Measurements from ENCODE around the gene NCK2. TPM values are rescaled to one million over a fixed set of nuclear protein-coding genes. Genes with fewer than 3 reads are reported as not detected.

The NCK2 gene
- total RNA-seq, 2 experiments from 2014 or later = 51.6 to 54.1 TPM

DNA sequence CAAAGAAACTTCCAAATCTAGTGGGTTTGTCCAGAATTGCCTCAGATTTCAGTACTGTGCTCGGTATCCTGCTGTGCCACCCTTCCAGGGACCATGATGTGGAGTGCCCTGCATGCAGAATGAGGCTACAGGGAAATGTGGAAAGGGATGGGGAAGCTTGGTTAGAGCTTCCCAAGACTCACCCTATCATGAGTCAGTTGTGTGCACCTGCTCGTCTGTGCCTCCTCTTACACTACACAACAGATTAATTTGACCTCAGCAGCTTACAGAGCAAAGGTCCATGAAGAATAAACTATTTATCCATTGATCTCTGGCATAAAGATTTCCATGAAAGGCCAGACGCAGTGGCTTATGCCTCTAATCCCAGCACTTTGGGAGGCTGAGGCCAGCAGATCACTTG, 21.3 kb upstream of the NCK2 start:
- H3K4me3 Mint-ChIP-seq = no peak overlapping the region
- H3K27me3 Mint-ChIP-seq = peaks cover 2% of the 10 kb centered on the region
- H3K36me3 Mint-ChIP-seq = peaks cover 14% of the 10 kb centered on the region
- ATAC-seq (no peak), DNase-seq (no peak)
- CTCF ChIA-PET = no interaction called here
- peaks cover 20% of the 10 kb centered on the region for H3K4me1 Mint-ChIP-seq
- no peak overlapping the region for H3K27ac Mint-ChIP-seq
- H3K9me3 Mint-ChIP-seq (ENCODE audit: low read depth) = peaks cover 2% of the 10 kb centered on the region

DNA sequence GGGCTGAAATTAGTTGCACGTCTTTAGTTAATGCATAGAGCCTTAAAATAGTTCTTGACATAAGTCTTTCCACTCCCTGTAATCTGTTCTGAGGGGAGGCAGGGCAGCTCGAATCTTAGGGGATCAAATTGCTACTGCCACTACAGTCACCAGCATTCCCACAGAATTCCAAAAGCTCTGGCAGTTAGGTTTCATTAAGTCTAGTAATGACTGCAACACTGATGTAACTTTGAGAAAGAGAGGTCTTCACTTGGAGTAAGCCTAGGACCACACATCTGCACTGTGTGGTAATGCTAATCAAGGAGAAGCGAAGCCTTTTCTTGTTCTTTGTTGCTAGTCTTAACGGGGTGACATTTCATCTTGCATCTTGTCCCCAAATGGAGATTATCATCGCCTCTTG, 19.3 kb upstream of the NCK2 start:
- no peak overlapping the region for H3K4me3 Mint-ChIP-seq
- H3K9me3 Mint-ChIP-seq (ENCODE audit: low read depth) = peaks cover 2% of the 10 kb centered on the region
- CTCF ChIA-PET = interaction anchor here (1.4 to 1.6 kb wide), 2 partner anchors 9 to 13 kb away, joined by 3 to 5 read pairs; no protein-coding TSS in a partner anchor
- peaks cover 20% of the 10 kb centered on the region for H3K4me1 Mint-ChIP-seq
- H3K36me3 Mint-ChIP-seq = peaks cover 14% of the 10 kb centered on the region
- ATAC-seq = no peak
- no peak overlapping the region for H3K27ac Mint-ChIP-seq
- no peak for DNase-seq
- H3K27me3 Mint-ChIP-seq = no peaks in the 10 kb centered on the region

DNA sequence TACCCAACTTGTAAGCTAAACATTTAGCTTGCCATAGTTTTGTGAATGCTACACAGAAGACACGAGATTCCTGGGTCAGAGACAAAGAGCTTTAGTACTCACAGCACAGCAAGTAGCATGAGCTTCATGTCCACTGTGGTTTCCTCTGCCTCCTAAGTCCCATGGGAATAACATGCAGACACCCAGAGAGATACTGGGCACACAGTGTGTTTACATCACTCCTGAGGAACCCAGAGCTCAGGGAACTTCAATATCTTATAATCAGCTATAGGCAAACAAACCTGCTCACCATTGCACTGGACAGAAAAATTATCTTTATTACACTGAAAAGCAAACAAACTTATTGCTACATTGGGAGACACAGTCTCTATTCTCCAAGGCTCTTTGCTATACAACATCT, 14.5 kb upstream of the NCK2 start:
- no peak overlapping the region for H3K27ac Mint-ChIP-seq
- no peak for ATAC-seq
- no peaks in the 10 kb centered on the region for H3K27me3 Mint-ChIP-seq
- no peak overlapping the region for H3K4me3 Mint-ChIP-seq
- peaks cover 23% of the 10 kb centered on the region for H3K4me1 Mint-ChIP-seq
- DNase-seq = no peak
- H3K9me3 Mint-ChIP-seq (ENCODE audit: low read depth) = peaks cover 2% of the 10 kb centered on the region
- CTCF ChIA-PET = no interaction called here
- H3K36me3 Mint-ChIP-seq = peaks cover 10% of the 10 kb centered on the region

DNA sequence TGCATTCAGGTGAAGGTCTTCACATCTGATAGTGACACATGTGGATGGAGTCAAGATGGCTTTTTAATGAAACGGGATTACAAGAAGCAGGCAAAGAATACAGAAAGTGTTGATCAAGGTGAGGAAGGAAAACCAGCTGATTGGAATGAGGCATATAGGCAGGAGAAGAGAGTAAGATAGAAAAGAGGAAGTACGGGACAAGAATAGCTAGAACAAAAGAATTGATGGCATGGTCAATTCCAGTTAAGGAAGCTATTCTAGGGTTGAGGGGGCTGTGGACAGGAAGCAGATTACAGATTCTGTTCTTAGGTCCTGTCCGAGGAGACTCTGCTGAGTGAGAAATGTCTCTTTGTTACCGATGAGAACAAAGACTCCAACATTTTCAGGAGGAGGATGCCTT, 13.2 kb upstream of the NCK2 start:
- H3K27me3 Mint-ChIP-seq = no peaks in the 10 kb centered on the region
- CTCF ChIA-PET = interaction anchor here (1.1 to 1.8 kb wide), 2 partner anchors 12 to 155 kb away, joined by 4 read pairs; no protein-coding TSS in a partner anchor
- H3K27ac Mint-ChIP-seq = no peak overlapping the region
- H3K4me1 Mint-ChIP-seq = peaks cover 32% of the 10 kb centered on the region
- H3K4me3 Mint-ChIP-seq = no peak overlapping the region
- H3K9me3 Mint-ChIP-seq (ENCODE audit: low read depth) = peaks cover 2% of the 10 kb centered on the region
- ATAC-seq (no peak), DNase-seq (no peak)
- peaks cover 9% of the 10 kb centered on the region for H3K36me3 Mint-ChIP-seq

DNA sequence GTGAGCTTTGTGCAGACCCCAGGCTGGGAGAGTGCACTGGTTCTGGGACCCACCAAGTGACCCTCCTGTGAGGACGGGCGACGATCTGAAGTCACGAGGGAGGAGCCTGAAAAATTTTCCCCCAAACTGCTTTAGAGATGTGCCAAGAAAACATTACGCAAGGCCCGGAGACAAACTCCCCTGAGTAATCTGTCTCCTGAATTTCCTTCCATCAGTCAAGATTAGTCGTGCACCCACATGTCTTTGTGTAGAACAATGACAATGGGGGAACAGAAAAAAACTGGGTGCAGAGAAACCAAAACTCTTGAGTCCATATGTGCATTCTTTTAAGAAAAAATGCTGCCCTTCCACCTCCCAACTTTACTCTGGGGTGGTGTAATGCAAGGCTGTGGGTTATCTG, 12.6 kb upstream of the NCK2 start:
- Mint-ChIP-seq H3K36me3 (peaks cover 4% of the 10 kb centered on the region), H3K27ac (no peak overlapping the region), H3K4me3 (no peak overlapping the region), H3K9me3 (ENCODE audit: low read depth) (no peaks in the 10 kb centered on the region), H3K27me3 (no peaks in the 10 kb centered on the region), H3K4me1 (peaks cover 32% of the 10 kb centered on the region)
- no peak for DNase-seq
- no peak for ATAC-seq
- CTCF ChIA-PET = interaction anchor here (1.8 kb wide), 1 partner anchor 156 kb away, joined by 4 read pairs; no protein-coding TSS in a partner anchor

DNA sequence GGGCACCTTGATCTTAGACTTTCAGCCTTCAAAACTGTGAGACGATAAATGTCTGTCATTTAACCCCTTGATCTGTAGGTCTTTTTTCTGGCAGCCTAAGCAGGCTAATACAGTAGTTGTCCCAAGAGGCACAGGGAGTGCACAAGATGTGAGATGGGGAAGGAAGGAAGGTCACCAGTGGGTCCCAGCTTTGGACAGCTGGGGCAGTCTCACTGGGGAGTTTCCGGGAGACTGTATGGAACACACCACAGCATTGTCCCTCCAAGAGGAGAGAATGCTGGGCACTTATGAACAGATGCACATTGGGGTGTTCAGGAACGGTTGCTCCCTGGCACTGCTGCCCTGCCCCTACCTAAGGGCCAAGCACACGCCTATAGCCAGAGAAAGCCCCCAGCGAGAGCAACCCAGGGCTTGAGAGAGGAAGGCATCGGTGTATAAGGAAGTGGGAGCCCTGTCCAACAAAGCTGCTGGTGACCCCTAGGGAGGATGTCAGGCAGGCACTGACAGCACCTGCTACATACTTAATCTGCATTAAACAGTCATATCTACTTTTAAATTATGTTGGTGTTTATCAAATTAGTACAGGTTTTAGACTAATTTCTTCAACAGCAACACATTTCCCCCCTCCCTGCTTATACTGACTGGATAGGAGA, 11.6 kb upstream of the NCK2 start:
- H3K27ac Mint-ChIP-seq = no peak overlapping the region
- CTCF ChIA-PET = interaction anchor here (1.8 kb wide), 1 partner anchor 8 kb away, joined by 5 read pairs; no protein-coding TSS in a partner anchor
- no peaks in the 10 kb centered on the region for H3K9me3 Mint-ChIP-seq (ENCODE audit: low read depth)
- ATAC-seq (no peak), DNase-seq (no peak)
- H3K4me1 Mint-ChIP-seq = peaks cover 35% of the 10 kb centered on the region
- no peak overlapping the region for H3K4me3 Mint-ChIP-seq
- H3K36me3 Mint-ChIP-seq = no peaks in the 10 kb centered on the region
- H3K27me3 Mint-ChIP-seq = no peaks in the 10 kb centered on the region

DNA sequence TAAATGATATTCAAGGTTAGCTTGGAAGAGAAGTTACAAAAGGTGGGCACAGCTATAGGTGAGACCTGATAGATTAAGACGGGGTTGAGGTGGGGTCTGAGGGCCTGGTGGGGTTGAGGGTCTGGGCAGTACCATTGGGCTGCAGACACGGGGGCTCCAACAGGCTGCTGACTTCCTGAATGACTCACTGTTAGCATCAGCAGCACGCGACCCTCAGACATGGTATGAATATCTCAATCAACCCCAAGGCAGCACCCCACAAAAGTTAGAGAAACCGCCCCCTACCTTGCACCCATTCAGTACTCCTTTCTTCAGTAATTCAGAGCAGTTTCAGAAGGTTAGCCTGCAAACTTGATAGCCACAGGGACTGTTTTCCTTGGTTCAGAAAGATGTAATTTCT, 10.8 kb upstream of the NCK2 start:
- H3K9me3 Mint-ChIP-seq (ENCODE audit: low read depth) = no peaks in the 10 kb centered on the region
- H3K27ac Mint-ChIP-seq = no peak overlapping the region
- peak; percentile 37 for ATAC-seq
- no peak overlapping the region for H3K4me3 Mint-ChIP-seq
- peaks cover 43% of the 10 kb centered on the region for H3K4me1 Mint-ChIP-seq
- peaks cover 1% of the 10 kb centered on the region for H3K36me3 Mint-ChIP-seq
- no peak for DNase-seq
- H3K27me3 Mint-ChIP-seq = no peaks in the 10 kb centered on the region
- CTCF ChIA-PET = interaction anchor here (1.8 kb wide), 1 partner anchor 9 kb away, joined by 5 read pairs; no protein-coding TSS in a partner anchor

DNA sequence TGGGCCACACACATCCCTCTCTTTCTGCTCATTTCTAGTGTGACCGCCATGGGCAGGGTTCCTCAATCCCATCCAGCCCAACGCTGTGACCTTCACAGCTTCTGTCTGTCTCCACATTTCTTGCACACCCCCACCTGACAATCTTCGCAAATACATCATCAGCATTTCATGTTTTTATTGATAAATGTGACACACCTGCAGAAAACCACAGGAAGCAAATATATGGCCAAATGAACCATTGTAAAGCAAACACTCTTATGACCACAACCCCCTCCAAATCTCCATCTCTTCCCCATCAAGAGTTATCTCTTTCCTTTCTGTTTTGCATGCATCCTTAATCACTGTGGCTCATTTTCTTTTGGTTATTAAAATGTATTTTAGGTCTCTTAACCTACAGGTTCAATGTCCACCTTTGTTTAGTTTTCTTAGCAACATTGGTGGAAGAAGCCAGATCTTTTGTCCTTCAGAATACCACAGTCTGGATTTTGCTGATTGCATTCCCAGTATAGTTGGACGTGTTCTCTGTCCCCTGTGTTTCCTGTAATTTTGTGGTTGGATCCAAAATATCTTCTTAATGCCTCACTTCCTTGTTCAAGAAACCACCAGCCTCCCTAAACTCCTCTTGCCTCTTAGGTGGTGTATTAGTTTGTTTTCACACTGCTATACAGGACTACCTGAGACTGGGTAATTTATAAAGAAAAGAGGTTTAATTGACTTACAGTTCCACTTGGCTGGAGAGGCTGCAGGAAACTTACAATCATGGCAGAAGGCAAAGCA, 9.8 kb upstream of the NCK2 start:
- CTCF ChIA-PET = interaction anchor here (1.8 kb wide), 1 partner anchor 10 kb away, joined by 5 read pairs; no protein-coding TSS in a partner anchor
- Mint-ChIP-seq H3K4me1 (peaks cover 54% of the 10 kb centered on the region), H3K27me3 (no peaks in the 10 kb centered on the region), H3K36me3 (peaks cover 9% of the 10 kb centered on the region), H3K4me3 (no peak overlapping the region), H3K9me3 (ENCODE audit: low read depth) (no peaks in the 10 kb centered on the region), H3K27ac (no peak overlapping the region)
- no peak for DNase-seq
- no peak for ATAC-seq

DNA sequence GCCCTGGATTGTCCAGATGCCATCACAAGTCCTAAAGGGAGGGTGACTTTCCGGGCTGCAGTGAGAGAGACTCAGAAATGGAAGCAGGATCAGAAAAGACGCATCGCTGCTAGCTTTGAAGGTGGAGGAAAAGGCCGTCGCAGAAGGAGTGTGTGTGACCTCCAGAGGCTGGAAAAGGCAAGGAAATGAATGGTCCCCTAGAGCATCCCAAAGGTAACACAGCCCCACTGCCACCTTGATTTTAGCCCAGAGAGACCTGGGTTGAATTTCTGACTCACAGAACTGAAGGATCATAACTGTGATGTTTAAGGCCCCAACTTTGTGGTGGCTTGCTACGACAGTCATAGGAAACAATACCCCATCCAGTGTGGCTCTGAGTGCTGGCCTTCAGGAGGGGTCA, 8.6 kb upstream of the NCK2 start:
- Mint-ChIP-seq H3K27ac (no peak overlapping the region), H3K4me3 (no peak overlapping the region), H3K4me1 (peaks cover 57% of the 10 kb centered on the region), H3K27me3 (no peaks in the 10 kb centered on the region), H3K36me3 (peaks cover 12% of the 10 kb centered on the region), H3K9me3 (ENCODE audit: low read depth) (no peaks in the 10 kb centered on the region)
- no peak for DNase-seq
- CTCF ChIA-PET = interaction anchor here (1.0 kb wide), 1 partner anchor 161 kb away, joined by 3 read pairs; no protein-coding TSS in a partner anchor
- ATAC-seq = no peak

DNA sequence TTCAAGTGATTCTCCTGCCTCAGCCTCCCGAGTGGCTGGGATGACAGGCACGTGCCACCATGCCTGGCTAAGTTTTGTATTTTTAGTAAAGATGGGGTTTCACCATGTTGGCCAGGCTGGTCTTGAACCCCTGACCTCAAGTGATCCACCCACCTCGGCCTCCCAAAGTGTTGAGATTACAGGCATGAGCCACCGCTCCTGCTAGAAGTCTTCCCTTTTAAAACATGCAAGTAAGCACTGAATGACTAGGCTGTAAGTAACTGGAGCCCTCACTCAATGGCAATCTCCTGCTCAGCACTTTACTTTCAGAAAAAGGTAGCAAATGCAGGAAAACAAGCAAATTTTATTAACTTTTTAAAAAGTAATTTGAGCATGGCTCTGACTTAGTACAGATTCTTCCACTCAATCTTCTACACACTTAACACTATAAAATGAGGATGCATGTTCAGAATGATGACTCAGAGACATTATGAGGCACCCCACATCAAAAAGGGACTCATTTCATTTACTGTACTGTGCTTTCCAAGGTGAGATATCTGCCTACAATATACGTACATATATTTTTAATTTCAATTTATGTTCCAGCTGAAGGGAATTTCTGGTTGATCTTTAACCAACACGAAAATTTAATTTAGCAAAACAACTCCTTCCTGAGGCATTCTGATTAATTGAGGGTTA, 6.6 kb upstream of the NCK2 start:
- Mint-ChIP-seq H3K4me1 (peaks cover 63% of the 10 kb centered on the region), H3K4me3 (no peak overlapping the region), H3K36me3 (peaks cover 13% of the 10 kb centered on the region), H3K27ac (peak overlapping the region; percentile 93), H3K9me3 (ENCODE audit: low read depth) (no peaks in the 10 kb centered on the region), H3K27me3 (no peaks in the 10 kb centered on the region)
- ATAC-seq = peak; percentile 54
- CTCF ChIA-PET = interaction anchor here (1.0 to 1.3 kb wide), 3 partner anchors 13 to 49 kb away, joined by 3 to 4 read pairs (median 3); no protein-coding TSS in a partner anchor
- DNase-seq = no peak

DNA sequence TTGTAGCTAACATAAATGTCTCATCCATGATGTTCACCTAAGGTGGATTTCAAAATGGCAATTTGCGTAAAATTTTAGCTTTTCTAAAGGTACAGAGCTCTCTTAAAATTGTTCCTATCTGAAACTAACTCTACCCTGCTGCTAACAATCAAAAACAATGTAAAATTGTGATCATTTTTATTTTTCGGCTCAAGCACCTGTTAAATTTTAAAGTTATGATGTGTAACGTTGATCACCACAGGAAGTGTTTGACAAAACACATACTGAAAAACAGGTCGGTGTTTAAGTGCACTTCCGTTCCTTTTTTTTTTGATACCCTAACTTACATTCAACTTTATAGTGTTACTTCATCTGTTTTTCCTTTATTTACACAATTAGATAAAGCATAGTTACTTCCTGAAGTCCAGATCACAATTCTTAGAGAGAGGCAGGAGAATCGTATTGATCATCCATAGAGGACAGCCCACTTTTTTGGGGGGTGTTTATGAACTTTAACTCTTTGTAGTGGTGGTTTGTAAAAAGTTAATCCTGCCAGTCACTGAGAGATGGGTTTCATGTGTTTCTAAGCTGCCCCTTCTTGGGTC, 6.0 kb upstream of the NCK2 start:
- Mint-ChIP-seq H3K4me1 (peaks cover 63% of the 10 kb centered on the region), H3K9me3 (ENCODE audit: low read depth) (no peaks in the 10 kb centered on the region), H3K4me3 (peak overlapping the region; percentile 51), H3K36me3 (peaks cover 13% of the 10 kb centered on the region), H3K27me3 (no peaks in the 10 kb centered on the region), H3K27ac (peak overlapping the region; percentile 93)
- peak; percentile 44 for ATAC-seq
- CTCF ChIA-PET = interaction anchor here (1.0 to 1.3 kb wide), 3 partner anchors 14 to 49 kb away, joined by 3 to 4 read pairs (median 3); no protein-coding TSS in a partner anchor
- DNase-seq = no peak

DNA sequence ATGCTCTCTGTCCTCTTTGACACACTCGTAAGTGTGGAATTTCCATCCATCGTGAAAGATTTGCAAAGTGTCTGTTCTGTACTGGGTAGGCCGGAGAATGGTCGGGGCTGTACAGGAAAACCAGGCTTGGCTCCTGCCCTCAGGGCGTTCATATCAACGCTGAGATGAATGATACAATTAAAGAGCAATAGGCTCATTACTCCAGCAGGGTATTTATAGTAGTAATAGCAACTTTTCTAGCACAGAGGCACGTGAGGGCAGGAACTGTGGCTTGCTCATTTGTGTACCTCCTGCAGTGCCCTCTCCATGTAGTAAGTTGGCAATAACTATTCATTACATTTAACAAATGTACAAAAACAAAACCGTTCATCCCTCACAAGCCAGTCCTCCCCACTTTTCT, 5.3 kb upstream of the NCK2 start:
- CTCF ChIA-PET = interaction anchor here (1.3 kb wide), 1 partner anchor 48 kb away, joined by 3 read pairs; no protein-coding TSS in a partner anchor
- H3K4me1 Mint-ChIP-seq = peaks cover 62% of the 10 kb centered on the region
- no peak for ATAC-seq

More for the DNA sequence above, 5.3 kb upstream of the NCK2 start:
- Mint-ChIP-seq H3K9me3 (ENCODE audit: low read depth) (no peaks in the 10 kb centered on the region), H3K27ac (peak overlapping the region; percentile 93), H3K27me3 (no peaks in the 10 kb centered on the region), H3K4me3 (peak overlapping the region; percentile 51), H3K36me3 (peaks cover 15% of the 10 kb centered on the region)
- no peak for DNase-seq
